Activated CD8-positive, alpha-beta memory T cell treated with anti-CD3 and anti-CD28 coated beads for 4 hours (primary cell): Measurements from ENCODE around the gene ELAVL3.
"Not testable (repeated sequence)": the region's sequence is repeated elsewhere in the genome, so short reads cannot be mapped to it uniquely, and the experiment has no call there.

Experiments used
- DNase-seq, 2 donors: peaks; one replicate each; pipeline ENCODE4 v3.0.0-alpha.2; 2020; ENCODE audit warnings: low read depth in 2 of 2

ELAVL3 gene

DNA sequence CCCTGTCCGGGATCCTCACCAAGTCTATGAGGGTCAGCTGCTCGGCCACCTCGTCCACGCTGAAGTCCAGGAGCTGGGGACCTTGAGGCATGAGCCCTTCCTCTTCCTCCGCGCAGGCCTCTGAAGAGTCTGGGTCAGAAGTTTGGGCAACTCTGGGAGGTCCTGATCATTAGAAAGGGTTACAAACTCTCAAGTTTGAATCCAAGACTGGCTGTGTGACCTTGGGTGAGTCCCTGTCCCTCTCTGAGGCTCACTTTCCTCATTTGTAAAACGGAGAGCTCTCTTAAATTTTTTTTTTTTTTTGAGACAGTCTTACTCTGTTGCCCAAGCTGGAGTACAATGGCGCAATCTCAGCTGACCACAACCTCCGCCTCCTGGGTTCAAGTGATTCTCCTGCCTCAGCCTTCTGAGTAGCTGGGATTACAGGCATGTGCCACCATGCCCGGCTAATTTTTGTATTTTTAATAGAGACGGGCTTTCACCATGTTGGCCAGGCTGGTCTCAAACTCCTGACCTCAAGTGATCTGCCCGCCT lies 74.1 kb downstream of the ELAVL3 start:
- DNase-seq = not testable (repeated sequence)

- DNase-seq = no peak
Measured at GRCh38 chr19:11405846-11406643, 74.8 kb downstream of the ELAVL3 start.

DNA sequence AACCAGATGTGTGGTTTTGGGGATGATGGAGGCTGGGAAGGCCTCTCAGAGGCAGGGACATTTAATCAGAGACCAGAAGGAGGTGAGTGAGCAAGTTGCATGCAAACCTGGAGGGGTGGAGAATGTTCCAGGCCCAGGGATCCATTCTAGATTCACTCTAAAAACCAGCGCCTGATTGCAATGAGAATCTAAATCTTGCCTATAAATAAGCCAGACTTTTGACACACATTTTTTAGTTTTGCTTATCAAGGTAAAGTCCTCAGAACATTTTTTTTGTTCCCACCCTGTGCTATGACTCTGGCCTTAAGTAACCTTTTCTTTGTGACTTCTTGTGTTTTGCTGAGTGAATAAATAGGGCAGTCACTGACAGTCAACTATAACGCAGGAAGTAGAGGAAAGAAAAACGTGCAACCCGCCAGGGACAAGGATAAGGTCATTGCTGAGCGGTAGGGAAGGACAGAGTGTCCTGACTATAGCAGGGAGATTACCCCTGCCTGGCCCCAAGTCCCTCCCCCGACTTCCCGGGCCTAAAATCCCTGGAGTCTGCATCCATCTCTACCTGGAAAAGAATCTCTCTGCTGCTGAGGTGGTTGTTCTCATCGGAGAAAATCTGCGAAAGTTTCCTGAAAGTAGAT lies 76.1 kb downstream of the ELAVL3 start:
- no peak for DNase-seq

DNA sequence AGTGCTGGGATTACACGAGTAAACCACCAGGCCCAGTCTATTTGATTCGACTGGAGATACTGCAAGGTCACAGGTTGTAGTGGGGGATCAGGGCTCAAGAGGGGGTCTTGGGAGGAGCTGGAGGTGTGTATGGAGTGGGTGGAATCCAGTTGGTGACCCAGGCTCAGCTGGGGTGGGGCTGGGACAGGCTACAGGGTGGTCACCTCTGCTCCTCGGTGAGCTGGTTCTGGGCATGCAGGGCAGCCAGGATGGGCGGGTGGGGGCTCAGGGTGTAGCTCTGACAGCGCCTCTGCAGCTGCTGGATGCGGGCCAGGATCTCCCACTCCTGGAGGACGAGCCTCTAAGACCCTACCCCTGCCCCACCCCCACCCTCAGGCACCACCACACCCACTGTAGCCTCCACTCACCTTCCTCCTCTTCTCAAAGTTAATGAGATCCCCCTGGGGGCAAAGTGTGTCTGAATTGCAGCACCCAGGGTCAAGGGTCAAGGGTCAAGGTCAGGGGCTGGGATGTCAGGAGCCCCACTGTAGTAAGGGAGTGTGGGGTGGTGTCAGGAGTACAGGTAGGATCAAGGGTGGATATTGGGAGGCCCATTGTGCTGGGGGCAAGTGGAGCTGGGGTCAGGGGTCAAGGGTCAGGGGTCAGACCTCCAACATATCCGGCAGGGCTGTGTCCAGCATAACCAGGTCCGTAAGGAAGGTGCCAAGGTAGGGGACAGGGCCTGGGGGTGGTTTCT lies 78.9 kb downstream of the ELAVL3 start:
- DNase-seq = no peak
